ENCODE measurements around the gene RBCK1. TPM values are rescaled to one million over a fixed set of nuclear protein-coding genes. Genes with fewer than 3 reads are reported as not detected.

The RBCK1 gene
- total RNA-seq, 1 donor from 2014 or later: 67.0 TPM

DNA sequence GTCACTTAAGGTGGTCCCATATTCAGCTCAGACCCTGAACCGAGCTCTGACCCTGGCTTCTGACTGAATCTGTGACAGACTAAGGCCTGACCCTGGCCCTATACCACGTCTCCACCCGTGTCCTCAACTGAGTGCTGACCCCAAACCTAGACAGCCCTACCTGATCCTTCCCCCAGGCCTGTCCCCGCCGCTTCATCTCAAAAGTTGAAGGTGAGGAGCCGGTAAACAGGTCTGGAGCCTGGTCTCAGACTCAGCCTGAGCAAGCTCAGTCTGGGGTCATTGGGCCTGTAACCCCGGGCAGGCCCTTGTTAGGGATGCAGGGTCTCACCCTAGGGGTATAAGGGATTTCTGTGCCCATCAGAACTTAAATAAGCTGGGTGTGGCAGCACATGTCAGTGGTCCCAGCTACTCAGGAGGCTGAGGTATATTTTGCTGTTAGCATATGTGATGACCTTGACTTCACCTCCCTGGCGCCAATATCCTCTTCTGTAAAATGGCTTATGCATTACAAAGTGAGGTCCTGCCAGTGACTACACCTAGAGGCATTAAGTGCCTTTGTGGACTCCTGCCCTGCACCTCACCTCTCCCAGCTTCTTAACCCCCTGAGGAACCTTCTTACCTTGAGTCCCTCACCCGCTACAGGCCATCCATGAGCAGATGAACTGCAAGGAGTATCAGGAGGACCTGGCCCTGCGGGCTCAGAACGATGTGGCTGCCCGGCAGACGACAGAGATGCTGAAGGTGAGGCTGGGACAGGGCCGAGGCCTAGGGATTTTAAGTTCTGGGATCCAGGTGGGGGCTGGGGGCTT lies 20.0 kb downstream of the RBCK1 start:
- TF ChIP-seq, protein P1, sequence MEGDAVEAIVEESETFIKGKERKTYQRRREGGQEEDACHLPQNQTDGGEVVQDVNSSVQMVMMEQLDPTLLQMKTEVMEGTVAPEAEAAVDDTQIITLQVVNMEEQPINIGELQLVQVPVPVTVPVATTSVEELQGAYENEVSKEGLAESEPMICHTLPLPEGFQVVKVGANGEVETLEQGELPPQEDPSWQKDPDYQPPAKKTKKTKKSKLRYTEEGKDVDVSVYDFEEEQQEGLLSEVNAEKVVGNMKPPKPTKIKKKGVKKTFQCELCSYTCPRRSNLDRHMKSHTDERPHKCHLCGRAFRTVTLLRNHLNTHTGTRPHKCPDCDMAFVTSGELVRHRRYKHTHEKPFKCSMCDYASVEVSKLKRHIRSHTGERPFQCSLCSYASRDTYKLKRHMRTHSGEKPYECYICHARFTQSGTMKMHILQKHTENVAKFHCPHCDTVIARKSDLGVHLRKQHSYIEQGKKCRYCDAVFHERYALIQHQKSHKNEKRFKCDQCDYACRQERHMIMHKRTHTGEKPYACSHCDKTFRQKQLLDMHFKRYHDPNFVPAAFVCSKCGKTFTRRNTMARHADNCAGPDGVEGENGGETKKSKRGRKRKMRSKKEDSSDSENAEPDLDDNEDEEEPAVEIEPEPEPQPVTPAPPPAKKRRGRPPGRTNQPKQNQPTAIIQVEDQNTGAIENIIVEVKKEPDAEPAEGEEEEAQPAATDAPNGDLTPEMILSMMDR (IDR thresholded peaks at IDR 0.05): no peak
- TF ChIP-seq POLR2A (IDR thresholded peaks at IDR 0.05): no peak
- TF ChIP-seq POLR2AphosphoS5 (IDR thresholded peaks at IDR 0.05; ENCODE audit: insufficient read depth in 1 of 2, low read depth in 1 of 2): no peak
- Histone ChIP-seq H3K27me3 (no peaks in the 10 kb centered on the region), H3K36me3 (peaks cover 0 to 58% of the 10 kb centered on the region in 2 donors), H3K9me3 (no peaks in the 10 kb centered on the region), H3K27ac (no peak overlapping the region), H3K4me1 (no peaks in the 10 kb centered on the region), H3K4me3 (no peak overlapping the region)
- intact Hi-C loops (cut with DNase I): no loop called here
- no peak for DNase-seq (ENCODE audit: extremely low spot score in 2 of 2)

DNA sequence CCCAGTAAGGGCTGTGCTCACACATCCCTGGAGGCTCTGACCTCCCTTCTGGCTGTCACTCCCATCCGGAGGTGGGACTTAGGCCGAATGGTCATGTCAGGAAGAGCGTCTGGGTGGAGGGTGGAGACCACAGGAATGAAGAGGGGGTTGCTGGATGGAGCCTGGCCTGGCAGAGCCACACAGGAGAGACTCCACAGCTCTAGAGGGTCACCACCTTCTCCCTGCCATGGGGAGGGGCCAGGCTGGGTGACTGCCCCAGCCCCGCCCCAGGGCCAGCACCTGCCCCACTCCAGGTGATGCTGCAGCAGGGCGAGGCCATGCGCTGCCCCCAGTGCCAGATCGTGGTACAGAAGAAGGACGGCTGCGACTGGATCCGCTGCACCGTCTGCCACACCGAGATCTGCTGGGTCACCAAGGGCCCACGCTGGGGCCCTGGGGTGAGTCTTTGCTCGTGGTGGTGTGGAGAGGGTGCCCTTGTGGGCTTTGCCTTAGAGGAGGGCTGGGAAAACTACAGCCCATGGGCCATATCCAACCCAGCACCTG lies 20.6 kb downstream of the RBCK1 start:
- H3K36me3 ChIP-seq: peaks cover 0 to 51% of the 10 kb centered on the region in 2 donors
- TF ChIP-seq POLR2AphosphoS5 (IDR thresholded peaks at IDR 0.05; ENCODE audit: insufficient read depth in 1 of 2, low read depth in 1 of 2): no peak
- H3K4me1 ChIP-seq: no peaks in the 10 kb centered on the region

DNA sequence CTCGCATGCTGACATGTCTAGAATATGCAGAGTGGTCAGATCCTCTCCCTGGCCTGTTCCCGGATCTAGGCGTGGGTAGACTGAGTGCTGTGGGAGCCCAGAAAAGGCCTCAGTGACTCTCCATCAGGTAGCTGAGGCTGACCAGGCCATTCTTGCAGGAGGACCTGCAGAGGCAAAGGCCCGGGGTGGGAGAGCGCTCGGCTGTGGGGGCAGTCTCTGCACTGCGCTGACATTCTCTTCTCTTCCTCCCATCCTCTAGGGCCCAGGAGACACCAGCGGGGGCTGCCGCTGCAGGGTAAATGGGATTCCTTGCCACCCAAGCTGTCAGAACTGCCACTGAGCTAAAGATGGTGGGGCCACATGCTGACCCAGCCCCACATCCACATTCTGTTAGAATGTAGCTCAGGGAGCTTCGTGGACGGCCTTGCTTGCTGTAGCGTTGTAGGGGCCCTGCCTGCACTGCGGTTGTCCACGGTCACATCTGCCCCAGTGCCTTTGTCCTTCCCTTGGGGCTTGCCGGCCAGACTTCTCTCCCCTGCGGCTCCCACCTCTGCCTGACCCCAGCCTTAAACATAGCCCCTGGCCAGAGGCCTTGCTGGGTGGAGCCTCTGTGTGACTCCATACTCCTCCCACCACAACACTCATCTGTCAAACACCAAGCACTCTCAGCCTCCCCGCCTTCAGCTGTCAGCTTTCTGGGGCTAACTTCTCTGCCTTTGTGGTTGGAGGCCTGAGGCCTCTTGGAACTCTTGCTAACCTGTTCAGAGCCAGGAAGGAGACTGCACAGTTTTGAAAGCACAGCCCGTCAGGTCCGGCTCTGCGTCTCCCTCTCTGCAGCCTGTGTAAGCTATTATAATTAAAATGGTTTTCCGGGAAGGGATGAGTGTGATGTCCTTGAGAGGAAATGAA lies 22.2 kb downstream of the RBCK1 start:
- TF ChIP-seq, protein P1 (IDR thresholded peaks at IDR 0.05): no peak
- TF ChIP-seq POLR2A (IDR thresholded peaks at IDR 0.05) (no peak), POLR2AphosphoS5 (IDR thresholded peaks at IDR 0.05; ENCODE audit: insufficient read depth in 1 of 2, low read depth in 1 of 2) (no peak)
- intact Hi-C loops (cut with DNase I): no loop called here
- Histone ChIP-seq H3K36me3 (peaks cover 0 to 45% of the 10 kb centered on the region in 2 donors), H3K27me3 (no peaks in the 10 kb centered on the region), H3K9me3 (no peaks in the 10 kb centered on the region), H3K27ac (no peak overlapping the region), H3K4me1 (no peaks in the 10 kb centered on the region), H3K4me3 (no peak overlapping the region)
- no peak for DNase-seq (ENCODE audit: extremely low spot score in 2 of 2)

More for the DNA sequence above, 20.6 kb downstream of the RBCK1 start:
- Histone ChIP-seq H3K27ac (no peak overlapping the region), H3K27me3 (no peaks in the 10 kb centered on the region), H3K4me3 (no peak overlapping the region), H3K9me3 (no peaks in the 10 kb centered on the region)
- DNase-seq (ENCODE audit: extremely low spot score in 2 of 2): no peak
- intact Hi-C loops (cut with DNase I): no loop called here

DNA sequence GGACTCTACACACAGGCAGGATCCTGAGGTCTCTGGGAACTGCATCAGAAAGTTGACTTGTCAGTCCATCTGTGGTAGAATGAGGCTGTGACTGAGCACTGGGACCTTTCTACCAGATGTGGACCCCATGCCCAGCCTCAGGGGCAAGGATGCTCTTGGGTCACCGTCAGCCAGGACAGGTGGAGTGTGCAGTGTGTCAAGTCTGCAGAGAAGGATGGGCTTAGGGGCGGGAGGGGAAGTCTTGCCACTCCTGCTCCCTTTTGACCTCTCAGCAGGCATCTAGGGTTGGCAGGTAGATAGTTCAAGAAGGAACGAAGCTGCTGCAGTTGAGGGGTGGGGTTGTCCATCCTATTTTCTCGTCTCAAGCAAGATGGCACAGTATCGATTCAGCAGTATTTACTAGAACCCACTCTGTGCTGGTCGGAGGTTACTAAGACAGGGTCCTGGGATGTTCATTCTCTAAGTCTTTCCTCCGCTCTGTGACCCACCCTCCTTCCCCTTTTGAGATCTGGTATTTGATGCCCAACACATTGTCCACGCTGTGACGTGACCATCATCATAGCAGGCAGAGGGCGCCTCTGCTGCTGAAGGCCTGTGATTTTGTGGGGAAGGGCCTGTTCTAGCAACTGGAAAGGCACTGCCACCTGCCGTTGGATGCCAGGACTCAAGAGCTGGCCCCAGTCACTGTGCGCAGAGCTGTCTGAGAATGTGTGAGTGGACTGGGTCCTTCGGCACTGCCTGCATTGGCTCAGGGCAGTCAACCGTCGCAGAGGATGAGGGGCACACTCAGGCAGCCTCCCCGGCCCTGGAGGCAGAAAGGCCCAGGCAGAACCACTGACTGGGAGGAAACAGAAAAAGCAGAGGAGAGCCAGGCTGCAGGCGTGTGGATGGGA lies 23.2 kb downstream of the RBCK1 start:
- Histone ChIP-seq H3K4me3 (no peak overlapping the region), H3K9me3 (no peaks in the 10 kb centered on the region), H3K27me3 (no peaks in the 10 kb centered on the region), H3K36me3 (peaks cover 0 to 54% of the 10 kb centered on the region in 2 donors), H3K27ac (no peak overlapping the region), H3K4me1 (no peaks in the 10 kb centered on the region)
- intact Hi-C loops (cut with DNase I): no loop called here
- DNase-seq (ENCODE audit: extremely low spot score in 2 of 2): no peak
- TF ChIP-seq POLR2AphosphoS5 (IDR thresholded peaks at IDR 0.05; ENCODE audit: insufficient read depth in 1 of 2, low read depth in 1 of 2) (peak in 1 of 2 donors; percentile 23), POLR2A (IDR thresholded peaks at IDR 0.05) (no peak)
- TF ChIP-seq, protein P1 (IDR thresholded peaks at IDR 0.05): peak in 1 of 3 experiments; percentile 24

Data from vagina (tissue), 2 donors.